G401 (cell line): Measurements from ENCODE around the gene RBP5. TPM values are rescaled to one million over a fixed set of nuclear protein-coding genes. Genes with fewer than 3 reads are reported as not detected.

Experiments
- DNase-seq: peaks from one replicate; pipeline ENCODE4 v3.0.0-alpha.2; 2015; ENCODE audit warnings: low spot score
- in situ Hi-C: cut with HindIII; loops from 2 replicates; pipeline ENCODE4 v1.10.0; 2016; ENCODE audit warnings: low sequenced_read_pairs, mixed read lengths
- total RNA-seq: library from RNA; depleted of rRNA; stranded (reverse); fragments of >200 nt; shearing (Covaris generic); gene quantifications from 2 replicates; pipeline ENCODE4 v1.2.3, GENCODE V29; 2014

Gene RBP5
- total RNA-seq, 1 experiment from 2014 or later, result not detected

- in situ Hi-C loops, result no loop called here
- DNase-seq, result no peak
These were observed 22.2 kb upstream of the RBP5 start for GRCh38 chr12:7150841-7151240.

GRCh38 chr12:7150356-7150755 lies 21.7 kb upstream of the RBP5 start:
- no peak for DNase-seq
- in situ Hi-C loops, result no loop called here

GRCh38 chr12:7146906-7147305 lies 18.2 kb upstream of the RBP5 start:
- in situ Hi-C loops, result no loop called here
- DNase-seq, result no peak

- in situ Hi-C loops, result no loop called here
- no peak for DNase-seq
These were observed 17.5 kb upstream of the RBP5 start for GRCh38 chr12:7146228-7146627.

- in situ Hi-C loops, result no loop called here
- no peak for DNase-seq
These were observed 17.0 kb upstream of the RBP5 start for GRCh38 chr12:7145671-7146070.

GRCh38 chr12:7144414-7145120 lies 15.9 kb upstream of the RBP5 start:
- peak; percentile 79 for DNase-seq
- in situ Hi-C loops, result no loop called here

- in situ Hi-C loops, result no loop called here
- no peak for DNase-seq
These were observed 14.9 kb upstream of the RBP5 start for GRCh38 chr12:7143564-7143963.

- in situ Hi-C loops, result no loop called here
- no peak for DNase-seq
These were observed 14.2 kb upstream of the RBP5 start for GRCh38 chr12:7142809-7143465.

- no peak for DNase-seq
- in situ Hi-C loops, result no loop called here
These were observed 13.5 kb upstream of the RBP5 start for GRCh38 chr12:7142056-7142644.

GRCh38 chr12:7141351-7142005 lies 12.8 kb upstream of the RBP5 start:
- DNase-seq, result no peak
- in situ Hi-C loops, result no loop called here

- DNase-seq, result no peak
- in situ Hi-C loops, result no loop called here
These were observed 10.5 kb upstream of the RBP5 start for GRCh38 chr12:7139200-7139599.

- in situ Hi-C loops, result no loop called here
- DNase-seq, result no peak
These were observed 9.2 kb upstream of the RBP5 start for GRCh38 chr12:7137908-7138307.

GRCh38 chr12:7136676-7137075 lies 8.0 kb upstream of the RBP5 start:
- in situ Hi-C loops, result no loop called here
- DNase-seq, result peak; percentile 90

- DNase-seq, result peak; percentile 72
- in situ Hi-C loops, result no loop called here
These were observed 7.4 kb upstream of the RBP5 start for GRCh38 chr12:7136071-7136470.

- DNase-seq, result peak; percentile 62
- in situ Hi-C loops, result no loop called here
These were observed 5.9 kb upstream of the RBP5 start for GRCh38 chr12:7134396-7135166.

GRCh38 chr12:7131502-7131866 lies 2.8 kb upstream of the RBP5 start:
- peak; percentile 58 for DNase-seq
- in situ Hi-C loops, result no loop called here

- peak; percentile 88 for DNase-seq
- in situ Hi-C loops, result no loop called here
These were observed 2.2 kb upstream of the RBP5 start for GRCh38 chr12:7130701-7131501.

- DNase-seq, result peak; percentile 87
- in situ Hi-C loops, result no loop called here
These were observed 1.4 kb upstream of the RBP5 start, which contains the start of gene CLSTN3 for GRCh38 chr12:7129872-7130691. TSS of gene CLSTN3 (plus strand) at chr12:7130371. CDS start at chr12:7130649, 278 bp downstream.
